ENCODE results near the gene FASN.

DNA sequence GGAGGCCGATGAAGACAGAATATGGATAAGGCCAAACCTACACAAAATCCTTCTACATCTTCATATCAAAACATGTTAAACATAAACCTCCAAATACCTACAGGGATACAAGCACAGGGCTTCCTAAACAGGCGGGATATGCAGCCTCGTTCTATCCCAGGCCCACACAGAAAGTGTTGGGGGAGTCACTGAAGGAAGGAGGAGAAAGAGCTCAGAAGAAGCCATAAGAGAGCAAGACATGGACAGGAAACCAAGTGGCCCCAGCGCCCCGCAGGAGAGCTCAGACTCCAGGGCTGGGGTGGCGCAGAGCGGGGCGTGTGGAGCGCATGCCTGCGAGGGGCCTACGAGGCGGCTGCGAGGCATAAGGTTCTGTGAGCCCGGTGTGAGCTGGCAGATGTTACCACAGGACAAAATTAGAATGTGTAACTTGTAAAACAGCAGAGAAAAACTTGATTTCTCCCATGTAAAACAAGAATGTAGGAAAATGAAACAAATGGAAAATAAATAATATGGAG, 11.0 kb upstream of the FASN start:
- TF ChIP-seq CTCF (conservative IDR thresholded peaks at IDR 0.05) (no peak), ZFX (IDR thresholded peaks at IDR 0.05) (no peak)
